Measurements from ENCODE around the gene MIPEP.

MIPEP gene

DNA sequence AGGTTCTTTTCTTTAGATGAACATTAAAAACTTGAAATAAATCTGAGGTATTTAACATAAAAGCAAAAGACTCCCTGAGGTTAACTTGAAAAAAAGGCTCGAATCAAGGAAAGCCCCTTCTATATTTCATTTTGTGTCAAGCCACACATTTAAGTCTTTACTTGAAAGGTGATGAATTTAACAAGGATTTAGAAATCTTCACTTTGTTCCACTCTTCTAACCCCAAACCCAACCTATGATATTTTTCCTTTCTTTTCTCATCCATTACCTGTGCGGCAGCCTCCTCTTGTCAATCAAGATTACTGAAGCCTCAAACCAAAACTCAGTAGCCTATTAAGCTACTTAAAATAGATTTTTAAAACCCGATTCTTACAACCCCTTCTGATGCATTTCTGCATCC, 33.8 kb downstream of the MIPEP start:
- no peak for DNase-seq (ENCODE audit: low spot score)
- in situ Hi-C loops (cut with MboI; ENCODE audit: low sequenced_read_pairs, unreplicated experiment): no loop called here
- TF ChIP-seq, protein P1, sequence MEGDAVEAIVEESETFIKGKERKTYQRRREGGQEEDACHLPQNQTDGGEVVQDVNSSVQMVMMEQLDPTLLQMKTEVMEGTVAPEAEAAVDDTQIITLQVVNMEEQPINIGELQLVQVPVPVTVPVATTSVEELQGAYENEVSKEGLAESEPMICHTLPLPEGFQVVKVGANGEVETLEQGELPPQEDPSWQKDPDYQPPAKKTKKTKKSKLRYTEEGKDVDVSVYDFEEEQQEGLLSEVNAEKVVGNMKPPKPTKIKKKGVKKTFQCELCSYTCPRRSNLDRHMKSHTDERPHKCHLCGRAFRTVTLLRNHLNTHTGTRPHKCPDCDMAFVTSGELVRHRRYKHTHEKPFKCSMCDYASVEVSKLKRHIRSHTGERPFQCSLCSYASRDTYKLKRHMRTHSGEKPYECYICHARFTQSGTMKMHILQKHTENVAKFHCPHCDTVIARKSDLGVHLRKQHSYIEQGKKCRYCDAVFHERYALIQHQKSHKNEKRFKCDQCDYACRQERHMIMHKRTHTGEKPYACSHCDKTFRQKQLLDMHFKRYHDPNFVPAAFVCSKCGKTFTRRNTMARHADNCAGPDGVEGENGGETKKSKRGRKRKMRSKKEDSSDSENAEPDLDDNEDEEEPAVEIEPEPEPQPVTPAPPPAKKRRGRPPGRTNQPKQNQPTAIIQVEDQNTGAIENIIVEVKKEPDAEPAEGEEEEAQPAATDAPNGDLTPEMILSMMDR (IDR thresholded peaks at IDR 0.05; ENCODE audit: borderline replicate concordance, control extremely low read depth, extremely low read depth, insufficient read depth, missing control alignments): no peak

DNA sequence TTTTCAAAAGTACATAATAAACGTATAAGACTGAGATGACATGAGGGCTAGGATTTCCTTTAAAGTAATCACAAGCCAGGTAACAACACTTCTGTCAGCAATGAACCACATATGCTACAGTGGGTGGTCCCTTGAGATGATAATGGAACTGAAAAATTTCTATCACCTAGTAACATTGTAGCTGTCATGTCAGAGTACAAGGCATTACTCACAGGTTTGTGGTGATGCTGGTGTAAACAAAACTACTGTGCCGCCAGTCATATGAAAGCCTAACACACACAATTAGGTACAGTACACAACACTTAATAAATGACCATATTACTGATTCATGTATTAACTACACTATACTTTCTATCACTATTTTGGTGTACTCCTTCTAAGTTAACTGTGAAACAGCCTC, 36.8 kb downstream of the MIPEP start:
- DNase-seq (ENCODE audit: low spot score): no peak
- TF ChIP-seq, protein P1 (IDR thresholded peaks at IDR 0.05; ENCODE audit: borderline replicate concordance, control extremely low read depth, extremely low read depth, insufficient read depth, missing control alignments): no peak
- in situ Hi-C loops (cut with MboI; ENCODE audit: low sequenced_read_pairs, unreplicated experiment): no loop called here

DNA sequence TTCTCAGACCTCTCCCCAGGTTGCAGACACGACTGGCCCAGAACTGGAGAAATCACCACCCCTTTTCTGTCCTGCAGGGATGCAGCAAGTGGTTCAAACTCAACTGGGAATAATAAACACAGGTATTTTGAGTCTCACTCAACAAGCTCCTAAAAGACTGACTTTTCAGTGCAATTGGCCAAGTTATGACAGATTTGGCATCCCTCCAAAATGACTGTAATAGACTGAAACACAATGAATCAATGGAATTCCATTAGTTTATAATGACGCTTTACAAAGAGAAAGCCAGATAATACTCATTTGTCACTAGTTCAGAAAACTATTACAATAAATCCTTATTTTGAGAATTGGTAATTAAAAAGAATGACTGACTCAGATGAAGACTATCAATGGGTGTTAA, 38.1 kb downstream of the MIPEP start:
- in situ Hi-C loops (cut with MboI; ENCODE audit: low sequenced_read_pairs, unreplicated experiment): no loop called here
- DNase-seq (ENCODE audit: low spot score): no peak
- TF ChIP-seq, protein P1 (IDR thresholded peaks at IDR 0.05; ENCODE audit: borderline replicate concordance, control extremely low read depth, extremely low read depth, insufficient read depth, missing control alignments): no peak

DNA sequence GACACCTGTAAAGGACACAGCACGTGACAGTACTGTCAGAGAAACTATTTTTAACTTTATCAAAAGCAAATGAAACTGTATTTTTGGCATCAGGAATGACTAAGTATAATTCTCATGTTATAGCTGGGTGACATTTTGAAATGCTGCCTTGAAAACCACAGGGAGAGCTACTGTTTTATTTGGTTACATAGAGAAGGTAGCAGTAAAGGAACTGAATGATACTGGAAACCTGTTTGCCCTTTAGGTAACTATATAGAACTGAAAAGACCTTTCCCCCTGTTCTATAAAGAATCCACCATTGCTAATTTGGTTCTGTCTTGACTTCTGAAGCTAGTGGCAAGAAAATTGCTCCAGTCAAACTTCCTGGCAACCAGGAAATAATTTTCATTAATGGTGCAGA, 39.1 kb downstream of the MIPEP start:
- in situ Hi-C loops (cut with MboI; ENCODE audit: low sequenced_read_pairs, unreplicated experiment): no loop called here
- TF ChIP-seq, protein P1 (IDR thresholded peaks at IDR 0.05; ENCODE audit: borderline replicate concordance, control extremely low read depth, extremely low read depth, insufficient read depth, missing control alignments): no peak
- DNase-seq (ENCODE audit: low spot score): no peak

DNA sequence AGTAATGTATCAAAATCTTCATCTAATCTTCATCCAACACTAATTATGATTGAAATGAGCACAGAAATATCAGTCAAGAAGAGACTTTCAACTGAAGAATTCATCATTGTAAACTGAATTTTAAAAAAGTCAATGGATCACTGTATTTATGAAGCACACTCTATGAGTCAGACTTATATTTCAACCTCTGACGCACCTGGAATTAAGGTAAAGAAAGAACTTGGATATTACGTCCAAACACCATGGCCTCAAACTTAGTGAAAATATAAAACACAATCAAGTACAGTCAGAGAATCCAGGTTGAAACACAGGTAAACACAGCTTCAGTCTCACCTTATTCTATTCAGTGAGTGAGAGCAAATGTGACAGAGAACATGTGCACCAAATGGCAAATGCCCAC, 39.5 kb downstream of the MIPEP start:
- in situ Hi-C loops (cut with MboI; ENCODE audit: low sequenced_read_pairs, unreplicated experiment): no loop called here
- no peak for DNase-seq (ENCODE audit: low spot score)
- TF ChIP-seq, protein P1 (IDR thresholded peaks at IDR 0.05; ENCODE audit: borderline replicate concordance, control extremely low read depth, extremely low read depth, insufficient read depth, missing control alignments): no peak

DNA sequence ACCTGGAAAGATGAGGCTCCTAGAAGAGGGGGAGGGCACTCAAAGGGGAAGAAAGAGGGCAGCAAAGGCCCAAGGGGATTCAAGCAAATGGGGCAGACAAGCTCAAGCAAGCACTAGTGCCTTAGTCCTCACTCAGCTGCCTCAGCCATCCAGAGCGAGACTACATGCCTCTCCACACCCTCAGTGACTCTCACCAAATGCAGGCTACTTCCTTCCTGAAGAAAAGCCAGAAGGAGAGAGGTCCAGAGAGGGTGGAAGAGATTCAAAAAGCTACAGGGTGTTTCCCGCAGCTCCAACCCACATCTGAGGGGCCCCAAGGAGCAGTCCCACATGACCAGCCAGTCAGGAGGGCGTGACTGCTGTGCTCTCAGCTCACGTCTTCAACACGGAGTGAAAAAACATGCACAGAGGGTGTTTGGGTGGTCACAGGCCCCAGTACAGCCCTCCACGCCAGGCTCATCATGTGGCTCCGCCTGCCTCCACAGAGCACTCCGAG, 40.5 kb downstream of the MIPEP start:
- TF ChIP-seq, protein P1 (IDR thresholded peaks at IDR 0.05; ENCODE audit: borderline replicate concordance, control extremely low read depth, extremely low read depth, insufficient read depth, missing control alignments): no peak
- in situ Hi-C loops (cut with MboI; ENCODE audit: low sequenced_read_pairs, unreplicated experiment): no loop called here
- DNase-seq (ENCODE audit: low spot score): no peak

DNA sequence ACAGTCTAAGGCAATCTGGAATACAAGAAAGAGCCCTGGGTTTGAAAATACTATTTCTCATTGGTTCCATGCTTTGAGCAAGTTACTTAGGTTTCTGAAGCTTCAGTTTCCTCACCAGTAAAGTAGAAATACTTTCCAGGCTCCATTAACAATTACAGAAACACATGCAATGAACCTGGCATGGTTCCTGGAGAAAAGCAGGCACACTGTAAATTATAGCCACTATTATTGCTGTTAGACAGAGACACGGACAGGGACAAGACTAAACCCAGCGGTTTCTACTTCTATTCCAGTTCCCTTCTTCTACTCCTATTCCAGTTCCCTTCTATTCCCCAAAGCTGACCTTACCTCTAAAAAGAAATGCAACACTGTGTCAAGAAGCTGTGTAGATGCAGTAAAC, 41.2 kb downstream of the MIPEP start:
- in situ Hi-C loops (cut with MboI; ENCODE audit: low sequenced_read_pairs, unreplicated experiment): no loop called here
- DNase-seq (ENCODE audit: low spot score): no peak
- TF ChIP-seq, protein P1 (IDR thresholded peaks at IDR 0.05; ENCODE audit: borderline replicate concordance, control extremely low read depth, extremely low read depth, insufficient read depth, missing control alignments): no peak

All from GM13976 (cell line).